Smooth muscle cell (in vitro differentiated cells): Measurements from ENCODE around the gene PTPRK. TPM values are rescaled to one million over a fixed set of nuclear protein-coding genes. Genes with fewer than 3 reads are reported as not detected.

Experiments
- DNase-seq: peaks from one replicate; lab custom pipeline; 2025; ENCODE audit not compliant: unreplicated experiment; lab: John Stamatoyannopoulos, UW
- H2AFZ ChIP-seq: fragments of 200-600 bp; sonication (generic); 2 replicates; pipeline ENCODE4 v1.6.0; 2016; ENCODE audit warnings: antibody characterized with exemption, low read depth, mild to moderate bottlenecking
- H3F3A ChIP-seq: fragments of 200-600 bp; sonication (generic); 2 replicates; pipeline ENCODE4 v1.6.0; 2017; ENCODE audit warnings: antibody characterized with exemption, low read depth
- H3K27ac ChIP-seq: fragments of 200-600 bp; sonication (generic); 2 replicates; pipeline ENCODE4 v1.5.1; 2016; ENCODE audit warnings: low read depth, mild to moderate bottlenecking
- H3K27me3 ChIP-seq: fragments of 200-600 bp; sonication (generic); 2 replicates; pipeline ENCODE4 v1.6.1; 2016; ENCODE audit warnings: low read depth, mild to moderate bottlenecking
- H3K36me3 ChIP-seq: fragments of 200-600 bp; sonication (generic); 2 replicates; pipeline ENCODE4 v1.5.1; 2016; ENCODE audit warnings: low read depth
- H3K4me1 ChIP-seq: fragments of 200-600 bp; sonication (generic); 2 replicates; pipeline ENCODE4 v1.5.1; 2016; ENCODE audit warnings: low read depth
- H3K4me2 ChIP-seq: fragments of 200-600 bp; sonication (generic); 2 replicates; pipeline ENCODE4 v1.6.0; 2016; ENCODE audit warnings: mild to moderate bottlenecking
- H3K4me3 ChIP-seq: fragments of 200-600 bp; sonication (generic); 2 replicates; pipeline ENCODE4 v1.5.1; 2016; ENCODE audit warnings: mild to moderate bottlenecking
- H3K79me2 ChIP-seq: fragments of 200-600 bp; sonication (generic); 2 replicates; pipeline ENCODE4 v1.6.0; 2016; ENCODE audit warnings: low read depth, mild to moderate bottlenecking
- H3K9ac ChIP-seq: fragments of 200-600 bp; sonication (generic); 2 replicates; pipeline ENCODE4 v1.6.0; 2016; ENCODE audit warnings: low read depth
- H3K9me3 ChIP-seq: fragments of 200-600 bp; sonication (generic); replicated peaks from 2 replicates; pipeline ENCODE4 v1.5.1; 2016; ENCODE audit warnings: low read depth
- H4K20me1 ChIP-seq: fragments of 200-600 bp; sonication (generic); 2 replicates; pipeline ENCODE4 v1.6.0; 2016; ENCODE audit warnings: low read depth
- WGBS: methylation state at CpG from one replicate; pipeline ENCODE4 v1.1.7; 2016; ENCODE audit warnings: low lambda C conversion rate; 5-methylcytosine and 5-hydroxymethylcytosine counted together
- polyA plus RNA-seq: library from polyadenylated mRNA; unstranded; fragments of >200 nt; fragmentation: Nextera tagmentation; extraction: Ambion mirVana; gene quantifications from 2 replicates; pipeline ENCODE4 v1.2.1, GENCODE V29; 2016
- total RNA-seq: library from RNA; depleted of rRNA; stranded (reverse); fragments of >200 nt; gene quantifications from 2 replicates; pipeline ENCODE4 v1.2.3, GENCODE V29; 2014
- TF ChIP-seq, protein P1 (sequence below): fragments of 200-600 bp; sonication (generic); IDR thresholded peaks from 2 replicates; pipeline ENCODE4 v1.5.1; 2017; ENCODE audit warnings: borderline replicate concordance, mild to moderate bottlenecking, antibody characterized with exemption; ENCODE audit not compliant: insufficient read depth, poor library complexity, severe bottlenecking

PTPRK gene
- total and polyA plus RNA-seq, 2 experiments from 2014 or later = 21.7 to 50.4 TPM

DNA sequence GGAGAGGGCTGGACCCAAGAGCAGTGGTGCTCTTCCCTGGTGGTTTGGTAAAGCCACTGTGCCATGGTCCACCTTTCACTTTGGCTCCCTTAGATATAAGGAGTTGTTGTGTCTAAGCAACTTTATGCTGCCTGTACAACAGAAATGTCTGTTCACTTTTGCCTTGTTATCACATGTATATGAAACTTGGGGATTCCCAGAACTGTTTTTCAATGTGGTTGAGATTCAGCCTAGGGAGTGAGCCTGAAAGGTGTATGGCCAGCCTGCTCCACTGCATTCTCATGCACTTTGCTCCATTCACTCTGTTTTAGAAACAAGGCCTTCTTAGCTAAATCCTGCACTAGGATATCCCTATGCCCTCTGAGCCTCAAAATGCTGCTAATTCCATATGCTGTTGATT is 385.1 kb downstream of the PTPRK start:
- no peaks in the 10 kb centered on the region for H3K27me3 ChIP-seq
- peaks cover 16% of the 10 kb centered on the region for H4K20me1 ChIP-seq
- no peaks in the 10 kb centered on the region for H3K36me3 ChIP-seq
- H2AFZ ChIP-seq = no peak overlapping the region
- no peak for DNase-seq
- H3F3A ChIP-seq = no peaks in the 10 kb centered on the region
- H3K4me2 ChIP-seq = no peak overlapping the region
- no peak overlapping the region for H3K9ac ChIP-seq
- TF ChIP-seq, protein P1, sequence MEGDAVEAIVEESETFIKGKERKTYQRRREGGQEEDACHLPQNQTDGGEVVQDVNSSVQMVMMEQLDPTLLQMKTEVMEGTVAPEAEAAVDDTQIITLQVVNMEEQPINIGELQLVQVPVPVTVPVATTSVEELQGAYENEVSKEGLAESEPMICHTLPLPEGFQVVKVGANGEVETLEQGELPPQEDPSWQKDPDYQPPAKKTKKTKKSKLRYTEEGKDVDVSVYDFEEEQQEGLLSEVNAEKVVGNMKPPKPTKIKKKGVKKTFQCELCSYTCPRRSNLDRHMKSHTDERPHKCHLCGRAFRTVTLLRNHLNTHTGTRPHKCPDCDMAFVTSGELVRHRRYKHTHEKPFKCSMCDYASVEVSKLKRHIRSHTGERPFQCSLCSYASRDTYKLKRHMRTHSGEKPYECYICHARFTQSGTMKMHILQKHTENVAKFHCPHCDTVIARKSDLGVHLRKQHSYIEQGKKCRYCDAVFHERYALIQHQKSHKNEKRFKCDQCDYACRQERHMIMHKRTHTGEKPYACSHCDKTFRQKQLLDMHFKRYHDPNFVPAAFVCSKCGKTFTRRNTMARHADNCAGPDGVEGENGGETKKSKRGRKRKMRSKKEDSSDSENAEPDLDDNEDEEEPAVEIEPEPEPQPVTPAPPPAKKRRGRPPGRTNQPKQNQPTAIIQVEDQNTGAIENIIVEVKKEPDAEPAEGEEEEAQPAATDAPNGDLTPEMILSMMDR = no peak
- no peaks in the 10 kb centered on the region for H3K79me2 ChIP-seq
- no peak overlapping the region for H3K27ac ChIP-seq
- H3K9me3 ChIP-seq = no peaks in the 10 kb centered on the region
- no peaks in the 10 kb centered on the region for H3K4me1 ChIP-seq
- H3K4me3 ChIP-seq = no peak overlapping the region

GRCh38 chr6:128131566-128131965 is 388.8 kb downstream of the PTPRK start:
- no peaks in the 10 kb centered on the region for H3K4me1 ChIP-seq
- no peaks in the 10 kb centered on the region for H3K79me2 ChIP-seq
- H3K4me3 ChIP-seq = no peak overlapping the region
- no peaks in the 10 kb centered on the region for H3K36me3 ChIP-seq
- no peak for DNase-seq
- 77% methylated on average over 3 of the region's 3 CpGs for WGBS
- H3K27me3 ChIP-seq = no peaks in the 10 kb centered on the region
- H3F3A ChIP-seq = no peaks in the 10 kb centered on the region
- no peak overlapping the region for H3K27ac ChIP-seq
- TF ChIP-seq, protein P1 = no peak
- no peak overlapping the region for H2AFZ ChIP-seq
- H3K4me2 ChIP-seq = no peak overlapping the region
- H4K20me1 ChIP-seq = peaks cover 16% of the 10 kb centered on the region
- H3K9me3 ChIP-seq = no peaks in the 10 kb centered on the region
- no peak overlapping the region for H3K9ac ChIP-seq

GRCh38 chr6:128131036-128131435 is 389.4 kb downstream of the PTPRK start:
- H3K9me3 ChIP-seq = no peaks in the 10 kb centered on the region

DNA sequence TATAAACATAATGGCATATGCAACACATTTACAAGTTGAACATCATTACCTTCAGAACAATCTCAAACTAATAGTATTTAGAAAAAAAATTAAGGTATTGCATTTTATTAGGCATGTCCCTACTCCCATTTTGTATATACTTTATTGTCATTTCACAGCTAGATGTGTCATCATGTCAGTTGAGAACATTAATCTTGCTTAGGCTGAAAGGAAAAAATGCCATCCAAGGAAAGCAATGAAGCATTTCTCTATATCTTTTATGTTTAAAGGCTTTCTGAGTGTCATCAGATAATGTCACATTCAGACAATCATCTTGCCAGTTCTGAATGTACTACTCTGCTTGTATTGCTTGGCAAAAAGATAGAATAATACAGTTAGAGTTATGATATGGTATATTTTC is 390.7 kb downstream of the PTPRK start:
- H3K4me2 ChIP-seq = no peak overlapping the region
- no peaks in the 10 kb centered on the region for H3K79me2 ChIP-seq
- no peaks in the 10 kb centered on the region for H3F3A ChIP-seq
- no peak overlapping the region for H2AFZ ChIP-seq
- H3K9ac ChIP-seq = no peak overlapping the region
- H3K27me3 ChIP-seq = no peaks in the 10 kb centered on the region
- H3K9me3 ChIP-seq = no peaks in the 10 kb centered on the region
- no peaks in the 10 kb centered on the region for H3K36me3 ChIP-seq
- no peak overlapping the region for H3K4me3 ChIP-seq
- H4K20me1 ChIP-seq = peaks cover 19% of the 10 kb centered on the region
- H3K4me1 ChIP-seq = no peaks in the 10 kb centered on the region
- no peak overlapping the region for H3K27ac ChIP-seq
- DNase-seq = no peak
- TF ChIP-seq, protein P1 = no peak

More at GRCh38 chr6:128131036-128131435, 389.4 kb downstream of the PTPRK start:
- TF ChIP-seq, protein P1 = no peak
- Histone ChIP-seq H3K4me3 (no peak overlapping the region), H3K27me3 (no peaks in the 10 kb centered on the region), H3K9ac (no peak overlapping the region), H3K36me3 (no peaks in the 10 kb centered on the region), H3K79me2 (no peaks in the 10 kb centered on the region), H2AFZ (no peak overlapping the region), H4K20me1 (peaks cover 19% of the 10 kb centered on the region), H3K4me1 (no peaks in the 10 kb centered on the region), H3K4me2 (no peak overlapping the region), H3K27ac (no peak overlapping the region), H3F3A (no peaks in the 10 kb centered on the region)
- no peak for DNase-seq
- 96% methylated on average over 4 of the region's 4 CpGs for WGBS
